Measurements from ENCODE around the gene PLD1. TPM values are rescaled to one million over a fixed set of nuclear protein-coding genes. Genes with fewer than 3 reads are reported as not detected.
A peak's percentile ranks its signal among the peaks of the same experiment; 100 is the strongest.

Gene PLD1
- total RNA-seq, 1 donor from 2014 or later: 25.4 TPM

GRCh38 chr3:171824824-171825221 lies 14.5 kb upstream of the PLD1 start:
- no peak overlapping the region for H3K27ac ChIP-seq
- no peaks in the 10 kb centered on the region for H3K36me3 ChIP-seq
- ATAC-seq (no peak), DNase-seq (no peak)
- no peaks in the 10 kb centered on the region for H3K9me3 ChIP-seq
- no peak for TF ChIP-seq CTCF (IDR thresholded peaks at IDR 0.05)
- no peaks in the 10 kb centered on the region for H3K27me3 ChIP-seq
- intact Hi-C loops (cut with DNase I): no loop called here
- no peak overlapping the region for H3K4me3 ChIP-seq
- H3K4me1 ChIP-seq: peaks cover 30% of the 10 kb centered on the region

- Histone ChIP-seq H3K27ac (no peak overlapping the region), H3K36me3 (no peaks in the 10 kb centered on the region), H3K4me3 (no peak overlapping the region), H3K27me3 (no peaks in the 10 kb centered on the region), H3K9me3 (no peaks in the 10 kb centered on the region), H3K4me1 (peaks cover 23% of the 10 kb centered on the region)
- DNase-seq: no peak
- intact Hi-C loops (cut with DNase I): no loop called here
- TF ChIP-seq CTCF (IDR thresholded peaks at IDR 0.05): no peak
- peak; percentile 76 for ATAC-seq
Measured at GRCh38 chr3:171824116-171824515, 13.8 kb upstream of the PLD1 start.

GRCh38 chr3:171822431-171823106 lies 12.3 kb upstream of the PLD1 start:
- intact Hi-C loops (cut with DNase I): no loop called here
- no peak for DNase-seq

GRCh38 chr3:171821778-171822358 lies 11.6 kb upstream of the PLD1 start:
- H3K27me3 ChIP-seq: no peaks in the 10 kb centered on the region
- intact Hi-C loops (cut with DNase I): no loop called here
- no peak for DNase-seq
- no peaks in the 10 kb centered on the region for H3K36me3 ChIP-seq
- peaks cover 17% of the 10 kb centered on the region for H3K4me1 ChIP-seq
- no peak overlapping the region for H3K4me3 ChIP-seq
- H3K27ac ChIP-seq: no peak overlapping the region
- ATAC-seq: no peak
- H3K9me3 ChIP-seq: no peaks in the 10 kb centered on the region
- TF ChIP-seq CTCF (IDR thresholded peaks at IDR 0.05): no peak

More at GRCh38 chr3:171822431-171823106, 12.3 kb upstream of the PLD1 start:
- no peak for TF ChIP-seq CTCF (IDR thresholded peaks at IDR 0.05)
- peaks cover 17% of the 10 kb centered on the region for H3K4me1 ChIP-seq
- H3K9me3 ChIP-seq: no peaks in the 10 kb centered on the region
- no peak overlapping the region for H3K27ac ChIP-seq
- no peaks in the 10 kb centered on the region for H3K36me3 ChIP-seq
- no peaks in the 10 kb centered on the region for H3K27me3 ChIP-seq
- no peak overlapping the region for H3K4me3 ChIP-seq
- ATAC-seq: no peak

- H3K4me3 ChIP-seq: no peak overlapping the region
- H3K9me3 ChIP-seq: no peaks in the 10 kb centered on the region
- H3K4me1 ChIP-seq: peaks cover 17% of the 10 kb centered on the region
- H3K27ac ChIP-seq: no peak overlapping the region
- no peaks in the 10 kb centered on the region for H3K36me3 ChIP-seq
- ATAC-seq: no peak
- DNase-seq: no peak
- intact Hi-C loops (cut with DNase I): no loop called here
- H3K27me3 ChIP-seq: no peaks in the 10 kb centered on the region
- TF ChIP-seq CTCF (IDR thresholded peaks at IDR 0.05): no peak
Measured at GRCh38 chr3:171821044-171821443, 10.8 kb upstream of the PLD1 start.

Measured in upper lobe of right lung (tissue), 1 donor.